ENCODE results near the gene HSD17B10. TPM values are rescaled to one million over a fixed set of nuclear protein-coding genes. Genes with fewer than 3 reads are reported as not detected.
A peak's percentile ranks its signal among the peaks of the same experiment; 100 is the strongest.
"Not testable (repeated sequence)": the region's sequence is repeated elsewhere in the genome, so short reads cannot be mapped to it uniquely, and the experiment has no call there.

Gene HSD17B10
- total RNA-seq, 1 donor from 2014 or later: 43.4 TPM

DNA sequence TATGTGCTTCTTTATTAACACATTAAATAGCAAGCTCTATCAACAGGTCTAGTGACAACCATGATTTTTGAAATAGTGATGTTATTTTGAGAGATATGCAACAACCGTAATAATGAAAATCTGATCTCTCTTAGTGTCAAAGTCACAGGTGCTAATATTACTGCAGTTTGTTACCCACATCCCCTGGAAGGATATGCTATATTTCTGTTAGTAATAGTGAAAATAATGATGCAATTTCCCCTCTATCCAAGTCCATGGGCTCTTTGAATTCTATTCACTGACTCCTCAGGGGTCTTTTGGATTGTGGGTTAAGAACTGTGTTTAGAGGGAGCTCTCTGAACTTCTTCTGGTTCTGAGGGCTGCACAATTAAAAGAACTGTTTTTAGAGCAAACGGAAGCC lies 3.0 kb upstream of the HSD17B10 start:
- no peak for DNase-seq

DNA sequence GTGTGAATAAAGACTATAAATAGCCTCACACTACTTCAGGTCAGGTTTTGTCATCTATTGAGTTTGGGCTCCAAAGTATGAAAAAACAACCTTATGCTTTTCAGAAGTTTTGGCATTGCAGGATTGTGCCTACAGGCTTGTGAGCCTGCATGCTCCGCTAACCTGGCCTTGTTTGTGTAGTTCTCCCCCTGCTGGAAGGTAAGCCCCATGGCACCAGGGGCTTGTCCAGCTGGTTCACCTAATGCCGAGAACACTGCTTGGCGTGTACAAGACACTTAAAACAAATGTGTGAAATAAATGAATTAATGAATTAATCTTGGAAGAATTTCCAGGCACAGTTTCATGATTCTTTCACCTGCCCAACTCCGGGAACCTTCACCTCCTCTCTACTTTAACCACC lies 1.8 kb upstream of the HSD17B10 start:
- peak; percentile 70 for DNase-seq

DNA sequence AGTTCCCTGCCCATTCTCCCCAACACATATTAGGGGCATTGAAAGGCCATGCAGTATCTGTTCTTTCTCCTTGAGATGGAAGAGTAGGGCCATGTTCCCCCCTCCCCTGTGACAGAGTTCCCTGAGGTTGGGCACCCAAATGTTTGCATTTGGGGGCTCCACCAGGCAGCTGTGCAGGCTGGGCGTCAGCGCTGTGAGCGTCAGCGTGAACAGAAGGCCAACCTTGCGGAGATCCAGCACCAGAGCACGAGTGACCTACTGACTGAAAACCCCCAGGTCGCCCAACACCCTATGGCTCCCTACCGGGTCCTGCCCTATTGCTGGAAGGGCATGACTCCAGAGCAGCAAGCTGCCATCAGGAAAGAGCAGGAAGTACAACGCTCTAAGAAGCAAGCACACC lies 3.9 kb downstream of the HSD17B10 start:
- no peak for DNase-seq

DNA sequence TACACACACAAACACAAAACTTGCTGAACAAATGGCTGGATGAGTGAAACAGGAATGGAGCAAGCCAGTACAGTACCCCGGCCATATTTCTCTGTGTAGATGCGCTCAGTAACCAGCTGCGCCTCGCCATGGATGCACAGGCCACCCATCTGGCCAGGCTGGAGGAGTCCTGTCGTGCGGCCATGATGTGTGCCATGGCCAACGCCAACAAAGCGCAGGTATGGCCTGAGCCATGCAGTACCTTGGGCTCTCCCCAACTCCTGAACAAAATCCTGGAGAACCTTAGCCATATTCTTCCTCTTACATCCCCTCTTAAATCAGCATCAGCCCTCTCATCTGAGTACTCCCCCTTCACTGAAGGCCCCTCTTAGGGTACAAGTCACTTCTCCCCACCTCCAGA lies 4.4 kb downstream of the HSD17B10 start:
- no peak for DNase-seq

DNA sequence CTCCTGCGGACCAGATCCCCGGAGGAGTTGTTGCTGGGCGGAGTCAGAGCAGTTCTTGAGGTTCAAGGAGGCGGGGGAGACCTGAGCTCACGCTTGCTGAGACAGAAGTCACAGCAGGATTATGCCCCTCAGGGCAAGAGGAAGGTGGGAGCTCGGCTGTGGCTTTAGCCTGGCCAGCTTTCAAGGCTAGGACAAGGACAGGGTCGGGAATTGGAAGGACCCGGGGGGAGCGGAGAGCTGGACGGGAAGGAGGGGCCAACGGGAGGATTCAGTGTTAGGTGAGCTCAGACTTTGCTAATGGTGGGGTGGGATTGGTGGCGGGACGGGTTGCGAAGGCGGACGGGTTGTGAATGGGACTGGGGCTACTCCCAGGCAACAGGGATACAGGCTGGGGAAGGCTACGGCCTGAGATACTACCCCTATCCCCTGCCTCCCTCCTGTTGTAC lies 11.3 kb downstream of the HSD17B10 start, which contains the start of gene RIBC1:
Gene RIBC1 (plus strand): TSS at position 13 of the 446 bp plus-strand sequence. CDS start 3,404 bp downstream, outside the sequence.
- no peak for DNase-seq

DNA sequence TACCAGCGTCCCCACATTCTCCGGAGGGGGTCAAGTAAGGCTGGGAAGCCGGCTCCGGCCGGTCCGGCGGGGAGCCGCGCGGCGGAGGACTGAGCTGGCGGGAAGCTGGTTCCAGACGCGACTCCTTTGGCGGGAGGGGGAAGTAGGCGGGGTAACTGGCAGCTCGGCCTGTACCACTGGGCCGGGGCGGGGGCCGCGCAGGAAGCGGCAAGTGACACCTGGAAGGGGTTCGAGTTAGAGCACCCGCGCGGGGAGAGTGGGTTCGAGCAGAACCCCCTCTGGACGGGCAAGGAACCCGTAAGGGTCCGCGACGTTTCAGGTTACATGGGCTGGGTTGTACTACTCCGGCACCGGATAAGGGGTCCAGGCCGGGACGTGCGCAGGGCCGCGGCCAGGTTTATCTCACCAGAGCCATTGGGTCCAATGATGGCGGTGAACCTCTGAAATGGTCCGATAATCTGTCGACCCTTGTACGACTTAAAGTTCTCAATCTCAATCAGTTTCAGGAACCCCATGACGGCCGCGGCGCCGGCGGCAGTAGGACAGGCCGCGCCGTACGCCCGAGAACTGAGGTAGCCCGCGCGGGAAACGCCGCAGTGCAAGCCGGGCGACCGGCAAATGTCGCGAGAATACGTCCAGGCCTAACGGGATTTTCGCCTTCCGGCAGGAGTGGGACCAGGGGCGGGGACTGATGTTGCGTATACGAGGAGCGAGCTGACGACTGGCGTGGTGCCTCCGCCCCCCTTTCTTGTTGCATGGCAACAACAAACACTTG lies 11.9 kb downstream of the HSD17B10 start, which contains the start of gene SMC1A:
Gene SMC1A (minus strand): TSS at position 569 of the 775 bp plus-strand sequence. CDS start 54 bp downstream, at position 515.
- DNase-seq: peak; percentile 98

DNA sequence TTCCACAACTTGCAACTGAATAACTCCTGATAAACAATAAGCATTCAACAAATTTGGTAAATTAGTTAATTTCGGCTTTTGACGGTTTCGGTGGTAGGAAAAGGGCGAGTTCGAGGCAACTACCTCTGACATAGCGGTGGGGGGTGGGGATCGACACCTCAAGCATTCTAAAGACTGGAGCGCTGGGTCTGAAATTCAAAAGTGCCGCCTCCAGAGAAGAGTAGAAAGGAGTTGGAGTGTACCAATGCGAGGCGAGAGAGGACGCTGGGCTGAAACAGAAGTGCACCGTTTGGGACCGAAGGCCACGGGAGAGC lies 12.4 kb downstream of the HSD17B10 start:
- no peak for DNase-seq

DNA sequence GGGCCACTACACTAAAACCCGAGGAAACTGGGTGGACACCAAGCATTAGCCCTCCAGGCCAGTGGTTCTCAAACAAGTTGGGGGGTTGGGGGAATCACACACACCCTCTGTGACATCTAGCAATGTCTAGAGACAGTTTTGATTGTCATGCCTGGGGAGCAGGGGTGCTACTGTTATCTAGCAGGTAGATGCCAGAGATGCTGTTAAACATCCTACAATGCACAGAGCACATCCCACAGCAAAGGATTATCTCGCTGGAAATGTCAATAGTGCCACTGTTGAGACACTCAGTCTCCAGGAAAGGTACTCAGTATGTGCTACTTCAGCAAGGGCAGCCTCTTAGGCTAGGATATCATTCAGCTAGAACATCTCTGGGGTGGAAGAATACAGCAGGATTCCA lies 13.0 kb downstream of the HSD17B10 start:
- no peak for DNase-seq

DNA sequence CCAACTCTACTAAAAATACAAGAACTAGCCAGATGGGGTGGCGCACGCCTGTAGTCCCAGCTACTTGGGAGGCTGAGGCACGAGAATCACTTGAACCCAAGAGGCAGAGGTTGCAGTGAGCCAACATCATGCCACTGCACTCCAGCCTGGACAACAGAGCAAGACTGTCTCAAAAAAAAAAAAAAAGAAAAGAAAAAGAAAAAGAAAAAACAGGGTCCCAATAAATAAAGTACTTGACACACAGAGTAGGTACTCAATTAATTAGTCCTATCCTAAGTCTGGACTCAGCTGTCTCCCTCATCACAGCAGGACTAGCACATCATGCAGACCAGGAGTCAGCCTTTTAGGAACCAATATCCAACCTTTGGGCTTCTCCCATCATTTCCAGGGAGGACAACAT lies 13.8 kb downstream of the HSD17B10 start:
- not testable (repeated sequence) for DNase-seq

DNA sequence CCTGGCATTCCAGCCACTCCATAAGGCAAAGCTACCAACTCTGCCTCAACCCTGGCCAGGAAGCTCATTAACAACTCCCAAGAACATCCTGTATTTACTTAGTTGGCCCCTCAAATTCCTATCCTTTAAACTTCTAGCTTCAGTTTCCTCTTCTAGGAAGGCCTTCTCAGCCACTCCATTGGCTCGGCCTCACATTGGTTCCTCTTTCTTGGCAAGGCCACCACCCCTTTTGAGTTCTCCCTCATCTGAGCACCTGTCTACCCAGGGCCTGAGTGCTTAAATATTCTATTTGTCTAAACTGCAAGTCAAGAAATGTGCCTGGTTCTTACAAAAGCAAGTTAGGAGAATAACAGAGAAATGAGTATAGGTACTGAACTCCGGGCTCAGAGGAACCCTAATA lies 21.7 kb downstream of the HSD17B10 start:
- no peak for DNase-seq

DNA sequence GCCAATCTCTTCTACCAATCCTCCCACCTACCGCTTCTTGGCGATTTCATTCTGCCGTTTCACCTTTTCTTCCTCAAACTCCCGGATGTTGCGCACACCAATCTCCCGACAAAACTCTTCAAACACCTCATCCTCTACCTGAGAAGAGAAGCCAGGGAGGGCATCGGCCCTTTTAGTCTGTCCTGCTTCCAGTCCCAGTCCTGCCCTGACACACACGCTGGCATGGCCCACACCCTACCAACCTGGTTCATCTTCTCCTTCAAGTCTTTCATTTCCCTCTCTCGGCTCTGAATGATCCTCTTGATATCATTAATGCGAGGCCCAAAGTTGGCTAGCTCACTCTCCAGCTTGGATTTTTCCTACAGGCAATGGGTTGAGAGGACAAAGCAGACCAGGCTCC lies 30.6 kb downstream of the HSD17B10 start:
- DNase-seq: no peak

DNA sequence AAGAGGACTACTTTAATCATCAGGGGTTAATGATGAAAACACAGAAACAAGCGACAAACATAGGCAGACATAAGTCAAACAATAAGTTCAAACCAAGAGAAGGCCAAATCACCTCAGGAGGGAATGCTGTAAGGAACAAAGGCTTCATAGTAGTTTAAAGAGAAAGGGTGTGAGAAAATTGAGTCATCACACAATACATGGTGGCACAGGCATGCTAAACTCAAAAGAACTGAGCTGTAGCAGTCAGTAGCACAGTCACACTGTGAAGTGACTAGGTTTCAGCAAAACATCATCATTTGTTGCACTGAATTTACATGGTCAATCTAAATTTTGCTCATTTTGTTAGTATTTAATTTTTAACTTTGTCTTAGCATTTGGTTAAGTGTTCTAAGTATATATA lies 36.0 kb downstream of the HSD17B10 start:
- DNase-seq: no peak

DNA sequence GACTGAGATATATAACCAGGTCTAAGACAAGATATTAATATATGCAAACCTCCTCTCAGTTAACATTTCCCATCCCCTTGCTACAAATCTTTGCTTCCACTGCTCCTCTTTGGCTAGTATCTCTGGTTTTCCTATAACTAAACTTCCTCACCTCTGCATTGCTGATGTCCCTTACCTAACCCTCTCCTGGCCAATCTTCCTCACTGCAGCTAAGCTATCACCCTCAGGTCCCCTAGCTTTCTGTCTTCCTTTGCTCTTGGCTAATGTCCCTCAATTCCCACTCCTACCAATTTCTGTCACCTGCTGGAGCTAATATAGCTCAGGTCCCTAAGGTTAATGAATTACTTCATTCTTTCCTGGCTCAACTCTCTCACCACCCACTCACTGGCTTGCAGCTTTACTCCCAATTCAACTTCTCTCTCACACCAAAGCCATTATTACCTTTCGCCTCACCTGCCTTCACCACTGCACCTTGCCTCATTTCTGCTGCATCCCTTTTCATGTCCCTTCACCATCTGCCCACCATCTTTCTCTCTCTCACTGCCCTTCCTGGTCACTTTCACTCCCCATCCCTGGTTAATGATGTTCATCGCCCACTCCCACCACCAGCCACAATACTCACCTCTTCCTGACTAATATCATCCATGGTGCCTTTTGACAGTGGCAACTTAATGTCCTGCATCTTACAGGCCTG lies 38.4 kb downstream of the HSD17B10 start:
- DNase-seq: no peak

DNA sequence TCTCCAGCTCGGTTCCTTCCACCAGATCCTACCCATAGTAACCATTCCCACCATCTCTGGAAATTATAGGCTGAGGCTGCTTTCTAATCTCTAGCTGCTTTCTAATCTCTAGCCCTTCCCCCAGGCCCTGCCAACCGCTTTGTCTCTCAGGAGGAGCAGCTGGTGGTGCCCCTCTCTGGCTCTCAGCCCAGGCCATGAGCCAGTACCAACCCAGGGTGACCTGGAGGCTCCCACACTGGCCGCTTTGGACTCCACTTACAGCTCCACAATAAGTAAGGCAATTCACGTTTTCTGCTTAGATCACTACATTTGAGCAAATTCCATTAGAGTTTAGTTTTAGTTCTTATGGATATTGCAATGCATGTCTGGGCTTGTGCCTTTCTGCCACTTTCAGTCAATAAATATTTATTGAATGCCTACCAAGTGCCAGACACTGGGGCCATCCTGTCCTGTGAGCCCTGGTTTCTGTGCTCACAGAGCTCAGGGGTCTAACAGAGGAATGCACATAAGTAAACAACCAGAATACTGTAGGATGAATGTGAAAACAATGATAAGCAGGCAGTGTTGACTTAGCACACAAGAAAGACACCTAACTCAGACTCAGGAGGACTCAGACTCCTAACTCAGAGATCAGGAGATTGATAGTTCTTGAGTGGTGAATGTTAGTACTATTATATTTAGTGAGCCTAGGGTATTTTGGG lies 50.6 kb downstream of the HSD17B10 start:
- DNase-seq: peak; percentile 21

Small RNA genes lying within 50 kb of the gene (small RNA-seq; reads per million reads assigned to genes)
- gene MIR6857 (ENCODE audit: low replicate concordance): 0.13 reads per million
- gene VTRNA3-1P (ENCODE audit: low replicate concordance): not detected

Other genes starting within 250 kb of the HSD17B10 start
- gene KDM5C, start 209.2 kb downstream of the HSD17B10 start, total RNA-seq: 143 TPM
- gene IQSEC2, start 152.8 kb downstream of the HSD17B10 start, total RNA-seq: 14.9 TPM
- 24.2 TPM for gene SMC1A, start 11.7 kb downstream of the HSD17B10 start, total RNA-seq
- gene RIBC1, start 11.5 kb downstream of the HSD17B10 start, total RNA-seq: not detected

Measured in tongue (tissue), 3 donors.